Measurements from ENCODE around the gene FMNL1. TPM values are rescaled to one million over a fixed set of nuclear protein-coding genes. Genes with fewer than 3 reads are reported as not detected.

The FMNL1 gene
- polyA plus RNA-seq, 1 experiment, result 1.1 TPM

- no peak for TF ChIP-seq CTCF (IDR thresholded peaks at IDR 0.05; ENCODE audit: low read depth, low read length)
- CTCF ChIA-PET, result interaction anchor here (0.5 to 2.6 kb wide), 9 partner anchors 8 to 198 kb away, joined by 3 to 16 read pairs (median 5); partner anchors contain the start of gene ACBD4
- Histone ChIP-seq H3K9me3 (ENCODE audit: control insufficient read depth, insufficient read depth, low read length) (no peaks in the 10 kb centered on the region), H3K4me3 (ENCODE audit: low read depth, low read length) (no peak overlapping the region), H3K27me3 (ENCODE audit: control insufficient read depth, insufficient read depth, low read length) (peaks cover 3% of the 10 kb centered on the region), H3K27ac (ENCODE audit: low read depth, low read length) (peak overlapping the region; percentile 82)
- POLR2A ChIA-PET, result interaction anchor here (0.6 to 2.6 kb wide), 4 partner anchors 9 to 178 kb away, joined by 3 to 24 read pairs (median 3); partner anchors contain the start of gene HEXIM1
- no peak for DNase-seq (ENCODE audit: low read depth, low spot score)
Measured at GRCh38 chr17:45227926-45228762, 6.5 kb downstream of the FMNL1 start.

- Histone ChIP-seq H3K27me3 (ENCODE audit: control insufficient read depth, insufficient read depth, low read length) (peaks cover 3% of the 10 kb centered on the region), H3K4me3 (ENCODE audit: low read depth, low read length) (peak overlapping the region; percentile 22), H3K9me3 (ENCODE audit: control insufficient read depth, insufficient read depth, low read length) (no peaks in the 10 kb centered on the region), H3K27ac (ENCODE audit: low read depth, low read length) (peak overlapping the region; percentile 89)
- CTCF ChIA-PET, result interaction anchor here (1.1 to 4.4 kb wide), 6 partner anchors 10 to 197 kb away, joined by 3 to 31 read pairs (median 5); partner anchors contain the start of gene ACBD4
- DNase-seq (ENCODE audit: low read depth, low spot score), result peak; percentile 86
- POLR2A ChIA-PET, result interaction anchor here (0.7 to 2.6 kb wide), 5 partner anchors 10 to 80 kb away, joined by 3 to 24 read pairs (median 3); partner anchors contain the start of gene HEXIM1
- TF ChIP-seq CTCF (IDR thresholded peaks at IDR 0.05; ENCODE audit: low read depth, low read length), result no peak
Measured at GRCh38 chr17:45228763-45229539, 7.3 kb downstream of the FMNL1 start.

DNA sequence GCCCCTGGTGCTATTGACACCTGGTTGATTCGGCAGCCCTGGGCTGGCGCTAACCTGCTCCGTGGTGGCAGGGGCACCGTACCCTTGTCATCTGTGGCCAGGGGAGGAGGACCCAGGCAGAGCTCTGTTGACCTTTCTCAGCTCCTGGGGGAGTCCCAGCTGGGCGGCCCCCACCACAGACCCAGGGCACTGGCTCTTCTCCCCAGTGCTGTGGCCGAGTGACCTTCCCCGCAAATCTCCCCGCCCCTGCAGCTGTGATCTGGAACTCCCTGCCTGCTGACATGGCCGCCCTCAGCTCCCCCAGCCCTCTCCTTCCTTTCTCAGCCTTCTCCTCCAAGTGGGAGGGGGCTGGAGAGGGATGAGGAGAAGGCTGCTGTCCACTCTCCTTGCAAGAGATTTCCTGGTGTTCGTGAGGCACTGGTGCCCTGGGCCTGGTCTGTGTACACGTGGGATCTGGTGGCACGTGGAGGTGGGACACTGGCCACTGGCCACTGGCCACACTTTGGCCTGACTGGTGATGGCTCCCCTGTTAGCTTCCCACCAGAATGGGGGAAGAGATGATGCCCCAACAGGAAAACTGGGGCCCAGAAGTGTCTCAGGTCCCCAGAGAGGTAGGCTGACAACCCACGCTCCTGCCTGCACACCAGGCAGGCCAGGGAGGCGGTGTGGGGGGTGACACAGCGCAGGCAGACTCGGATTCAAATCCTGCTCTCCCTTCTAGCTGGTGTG, 8.2 kb downstream of the FMNL1 start:
- no peak for DNase-seq (ENCODE audit: low read depth, low spot score)
- Histone ChIP-seq H3K9me3 (ENCODE audit: control insufficient read depth, insufficient read depth, low read length) (no peaks in the 10 kb centered on the region), H3K27ac (ENCODE audit: low read depth, low read length) (peak overlapping the region; percentile 89), H3K27me3 (ENCODE audit: control insufficient read depth, insufficient read depth, low read length) (peaks cover 3% of the 10 kb centered on the region), H3K4me3 (ENCODE audit: low read depth, low read length) (no peak overlapping the region)
- POLR2A ChIA-PET, result interaction anchor here (0.7 to 2.6 kb wide), 4 partner anchors 16 to 81 kb away, joined by 3 to 24 read pairs (median 3); partner anchors contain the start of gene HEXIM1
- TF ChIP-seq CTCF (IDR thresholded peaks at IDR 0.05; ENCODE audit: low read depth, low read length), result no peak
- CTCF ChIA-PET, result interaction anchor here (1.1 to 4.4 kb wide), 8 partner anchors 11 to 196 kb away, joined by 3 to 31 read pairs (median 6); partner anchors contain the start of gene ACBD4

GRCh38 chr17:45230410-45230786, 8.7 kb downstream of the FMNL1 start:
- CTCF ChIA-PET, result interaction anchor here (1.4 to 4.4 kb wide), 5 partner anchors 11 to 95 kb away, joined by 4 to 31 read pairs (median 6); partner anchors contain the start of gene ACBD4
- no peak for DNase-seq (ENCODE audit: low read depth, low spot score)
- POLR2A ChIA-PET, result interaction anchor here (1.3 to 2.0 kb wide), 2 partner anchors 11 to 81 kb away, joined by 5 to 13 read pairs; partner anchors contain the start of gene HEXIM1
- no peaks in the 10 kb centered on the region for H3K9me3 ChIP-seq (ENCODE audit: control insufficient read depth, insufficient read depth, low read length)
- H3K27me3 ChIP-seq (ENCODE audit: control insufficient read depth, insufficient read depth, low read length), result peaks cover 3% of the 10 kb centered on the region
- H3K27ac ChIP-seq (ENCODE audit: low read depth, low read length), result no peak overlapping the region
- H3K4me3 ChIP-seq (ENCODE audit: low read depth, low read length), result no peak overlapping the region
- TF ChIP-seq CTCF (IDR thresholded peaks at IDR 0.05; ENCODE audit: low read depth, low read length), result no peak

Measured in AG04450 (cell line).